ENCODE measurements around the gene CAMK1D.

Gene CAMK1D

DNA sequence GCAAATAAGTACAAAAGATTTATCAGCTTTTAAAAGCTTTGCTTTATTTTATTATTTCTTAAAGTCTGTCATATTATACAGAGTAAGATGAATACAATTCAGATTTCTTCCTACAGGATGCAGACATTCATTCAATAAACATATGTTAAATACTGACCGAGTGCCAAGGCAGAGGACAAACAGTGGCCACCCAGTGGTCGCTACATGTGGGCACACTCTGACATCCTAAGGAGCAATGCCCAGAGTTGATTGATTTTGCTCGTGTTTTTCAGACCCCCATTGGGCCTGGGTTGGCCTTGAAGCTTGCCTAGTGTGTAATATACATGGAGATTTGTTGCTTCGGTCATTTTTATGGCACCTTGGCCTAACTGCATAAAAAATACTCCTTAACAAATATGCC is 451.0 kb downstream of the CAMK1D start:
- Histone ChIP-seq H3K79me2 (ENCODE audit: control insufficient read depth, low read length) (no peaks in the 10 kb centered on the region), H3K27me3 (ENCODE audit: control insufficient read depth, low read length) (no peaks in the 10 kb centered on the region), H3K4me2 (ENCODE audit: low read length) (no peak overlapping the region), H3K9me3 (ENCODE audit: control insufficient read depth, insufficient read depth, low read length) (no peaks in the 10 kb centered on the region), H3K9me2 (replicated peaks; ENCODE audit: control insufficient read depth, low read length) (no peaks in the 10 kb centered on the region), H3K27ac (ENCODE audit: low read depth, low read length) (no peak overlapping the region), H3K4me1 (ENCODE audit: control insufficient read depth, low read length) (no peaks in the 10 kb centered on the region), H3K36me3 (ENCODE audit: control insufficient read depth, low read length) (no peaks in the 10 kb centered on the region), H4K20me1 (ENCODE audit: control insufficient read depth, insufficient read depth, low read depth, low read length) (no peaks in the 10 kb centered on the region), H3F3A (ENCODE audit: control insufficient read depth, insufficient read depth) (no peaks in the 10 kb centered on the region), H3K4me3 (ENCODE audit: low read length) (no peak overlapping the region)
- TF ChIP-seq, protein P1, sequence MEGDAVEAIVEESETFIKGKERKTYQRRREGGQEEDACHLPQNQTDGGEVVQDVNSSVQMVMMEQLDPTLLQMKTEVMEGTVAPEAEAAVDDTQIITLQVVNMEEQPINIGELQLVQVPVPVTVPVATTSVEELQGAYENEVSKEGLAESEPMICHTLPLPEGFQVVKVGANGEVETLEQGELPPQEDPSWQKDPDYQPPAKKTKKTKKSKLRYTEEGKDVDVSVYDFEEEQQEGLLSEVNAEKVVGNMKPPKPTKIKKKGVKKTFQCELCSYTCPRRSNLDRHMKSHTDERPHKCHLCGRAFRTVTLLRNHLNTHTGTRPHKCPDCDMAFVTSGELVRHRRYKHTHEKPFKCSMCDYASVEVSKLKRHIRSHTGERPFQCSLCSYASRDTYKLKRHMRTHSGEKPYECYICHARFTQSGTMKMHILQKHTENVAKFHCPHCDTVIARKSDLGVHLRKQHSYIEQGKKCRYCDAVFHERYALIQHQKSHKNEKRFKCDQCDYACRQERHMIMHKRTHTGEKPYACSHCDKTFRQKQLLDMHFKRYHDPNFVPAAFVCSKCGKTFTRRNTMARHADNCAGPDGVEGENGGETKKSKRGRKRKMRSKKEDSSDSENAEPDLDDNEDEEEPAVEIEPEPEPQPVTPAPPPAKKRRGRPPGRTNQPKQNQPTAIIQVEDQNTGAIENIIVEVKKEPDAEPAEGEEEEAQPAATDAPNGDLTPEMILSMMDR (IDR thresholded peaks at IDR 0.05; ENCODE audit: low read depth, low read length, poor library complexity, severe bottlenecking), result peak; percentile 12
- no peak for TF ChIP-seq EZH2phosphoT487 (IDR thresholded peaks at IDR 0.05; ENCODE audit: borderline replicate concordance, low read length)

DNA sequence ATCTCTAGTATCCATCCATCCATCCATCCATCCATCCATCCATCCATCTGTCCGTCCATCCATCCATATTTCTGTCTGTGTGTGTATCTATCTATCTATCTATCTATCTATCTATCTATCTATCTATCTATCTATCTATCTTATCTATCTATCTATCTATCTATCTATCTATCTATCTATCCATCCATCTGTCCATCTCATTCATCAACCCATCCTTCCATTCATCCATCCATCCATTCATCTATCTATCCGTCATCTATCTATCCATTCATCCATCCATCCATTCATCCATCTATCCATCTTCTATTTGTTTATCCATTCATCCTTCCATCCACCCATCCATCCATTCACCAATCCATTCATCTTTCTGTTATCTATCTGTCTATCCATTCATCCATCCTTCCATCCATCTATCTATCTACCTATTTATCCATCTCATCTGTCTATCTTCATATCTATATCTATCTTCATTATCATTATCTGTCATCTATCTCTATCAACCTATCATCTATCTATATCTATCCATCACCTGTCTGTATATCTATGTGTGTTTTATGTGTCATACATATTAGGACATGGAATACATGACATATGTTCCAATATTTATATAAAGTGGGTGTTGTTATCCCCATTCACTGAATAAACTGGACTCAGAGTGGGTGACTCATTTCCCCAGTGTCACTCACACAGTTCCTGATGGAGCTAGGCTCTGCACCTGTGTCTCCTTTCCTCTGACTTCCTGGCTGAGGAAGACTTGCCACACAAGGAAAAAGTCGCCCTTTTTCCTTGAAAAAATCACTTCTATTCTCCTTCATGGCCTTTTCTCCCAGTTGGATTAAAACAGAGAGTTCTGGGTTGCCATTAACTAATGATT is 452.1 kb downstream of the CAMK1D start:
- Histone ChIP-seq H3K79me2 (ENCODE audit: control insufficient read depth, low read length) (no peaks in the 10 kb centered on the region), H3K9me3 (ENCODE audit: control insufficient read depth, insufficient read depth, low read length) (no peaks in the 10 kb centered on the region), H3F3A (ENCODE audit: control insufficient read depth, insufficient read depth) (no peaks in the 10 kb centered on the region), H3K4me2 (ENCODE audit: low read length) (no peak overlapping the region), H3K9me2 (replicated peaks; ENCODE audit: control insufficient read depth, low read length) (no peaks in the 10 kb centered on the region), H3K36me3 (ENCODE audit: control insufficient read depth, low read length) (no peaks in the 10 kb centered on the region), H3K4me1 (ENCODE audit: control insufficient read depth, low read length) (no peaks in the 10 kb centered on the region), H4K20me1 (ENCODE audit: control insufficient read depth, insufficient read depth, low read depth, low read length) (no peaks in the 10 kb centered on the region), H3K4me3 (ENCODE audit: low read length) (no peak overlapping the region), H3K27ac (ENCODE audit: low read depth, low read length) (no peak overlapping the region), H3K27me3 (ENCODE audit: control insufficient read depth, low read length) (no peaks in the 10 kb centered on the region)
- TF ChIP-seq EZH2phosphoT487 (IDR thresholded peaks at IDR 0.05; ENCODE audit: borderline replicate concordance, low read length), result no peak
- TF ChIP-seq, protein P1 (IDR thresholded peaks at IDR 0.05; ENCODE audit: low read depth, low read length, poor library complexity, severe bottlenecking), result no peak

DNA sequence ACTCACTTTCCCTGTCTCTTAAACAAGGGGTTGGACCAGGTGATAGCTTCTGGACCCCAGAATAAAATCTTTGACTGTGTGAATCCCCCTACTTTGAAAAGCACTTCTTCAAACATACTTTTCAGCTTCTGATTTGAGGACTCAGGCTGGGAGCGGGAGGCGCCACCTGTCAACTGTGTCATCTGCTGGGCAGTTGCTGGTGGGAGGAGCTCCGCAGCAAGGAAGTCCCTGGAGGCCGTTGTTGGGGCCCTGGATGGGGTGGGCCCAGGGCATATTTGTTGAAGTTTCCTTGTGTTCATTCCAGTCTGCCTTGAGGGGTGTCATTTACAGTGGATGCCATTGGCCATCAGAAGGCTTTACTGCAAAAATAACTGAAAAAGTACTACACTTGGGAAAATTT is 454.4 kb downstream of the CAMK1D start:
- no peaks in the 10 kb centered on the region for H3K36me3 ChIP-seq (ENCODE audit: control insufficient read depth, low read length)
- no peak overlapping the region for H3K4me2 ChIP-seq (ENCODE audit: low read length)
- H3K27me3 ChIP-seq (ENCODE audit: control insufficient read depth, low read length), result no peaks in the 10 kb centered on the region
- H3K27ac ChIP-seq (ENCODE audit: low read depth, low read length), result no peak overlapping the region
- no peaks in the 10 kb centered on the region for H3K9me2 ChIP-seq (replicated peaks; ENCODE audit: control insufficient read depth, low read length)
- H3K4me1 ChIP-seq (ENCODE audit: control insufficient read depth, low read length), result no peaks in the 10 kb centered on the region
- no peaks in the 10 kb centered on the region for H3F3A ChIP-seq (ENCODE audit: control insufficient read depth, insufficient read depth)
- H3K4me3 ChIP-seq (ENCODE audit: low read length), result no peak overlapping the region
- TF ChIP-seq EZH2phosphoT487 (IDR thresholded peaks at IDR 0.05; ENCODE audit: borderline replicate concordance, low read length), result no peak
- TF ChIP-seq, protein P1 (IDR thresholded peaks at IDR 0.05; ENCODE audit: low read depth, low read length, poor library complexity, severe bottlenecking), result no peak
- no peaks in the 10 kb centered on the region for H3K9me3 ChIP-seq (ENCODE audit: control insufficient read depth, insufficient read depth, low read length)
- no peaks in the 10 kb centered on the region for H3K79me2 ChIP-seq (ENCODE audit: control insufficient read depth, low read length)
- no peaks in the 10 kb centered on the region for H4K20me1 ChIP-seq (ENCODE audit: control insufficient read depth, insufficient read depth, low read depth, low read length)

All from DOHH2 (cell line).